Activated CD8-positive, alpha-beta memory T cell treated with anti-CD3 and anti-CD28 coated beads for 36 hours (primary cell): Measurements from ENCODE around the gene TANGO6. TPM values are rescaled to one million over a fixed set of nuclear protein-coding genes. Genes with fewer than 3 reads are reported as not detected.

Experiments used
- CTCF ChIA-PET: fragments of 350-600 bp; sonication (Branson Sonifier 250); formaldehyde crosslinking; loops from one replicate; lab custom pipeline; 2021; ENCODE audit warnings: antibody characterized with exemption; lab: Charles Lee
- POLR2A ChIA-PET: fragments of 350-600 bp; sonication (Branson Sonifier 250); formaldehyde crosslinking; loops from one replicate; lab custom pipeline; 2021; ENCODE audit warnings: antibody characterized with exemption; lab: Charles Lee
- total RNA-seq, 2 experiments: library from RNA; stranded (reverse); gene quantifications; one replicate each; pipeline ENCODE4 v1.2.3, GENCODE V29; 2021

Gene TANGO6
- total RNA-seq, 2 experiments from 2014 or later = 28.1 to 32.6 TPM

- POLR2A ChIA-PET = interaction anchor here (0.6 kb wide), 2 partner anchors 21 to 239 kb away, joined by 3 to 5 read pairs; no protein-coding TSS in a partner anchor
- CTCF ChIA-PET = interaction anchor here (0.9 to 1.2 kb wide), 2 partner anchors 18 to 259 kb away, joined by 3 read pairs; no protein-coding TSS in a partner anchor
Observed at GRCh38 chr16:69105501-69106361, 262.4 kb downstream of the TANGO6 start, which contains the start of gene HAS3. Gene HAS3, plus strand, starts transcription at chr16:69105653. Its CDS starts 3,743 bp downstream, at chr16:69109396.

- CTCF ChIA-PET = interaction anchor here (1.2 kb wide), 1 partner anchor 260 kb away, joined by 3 read pairs; no protein-coding TSS in a partner anchor
- POLR2A ChIA-PET = interaction anchor here (0.6 kb wide), 1 partner anchor 222 kb away, joined by 4 read pairs; no protein-coding TSS in a partner anchor
Observed at GRCh38 chr16:69106491-69107315, 263.4 kb downstream of the TANGO6 start.

GRCh38 chr16:69107316-69107962 lies 264.1 kb downstream of the TANGO6 start:
- CTCF ChIA-PET = interaction anchor here (0.8 to 2.1 kb wide), 2 partner anchors 9 to 11 kb away, joined by 3 to 5 read pairs; no protein-coding TSS in a partner anchor
- POLR2A ChIA-PET = interaction anchor here (0.6 kb wide), 1 partner anchor 221 kb away, joined by 4 read pairs; no protein-coding TSS in a partner anchor

DNA sequence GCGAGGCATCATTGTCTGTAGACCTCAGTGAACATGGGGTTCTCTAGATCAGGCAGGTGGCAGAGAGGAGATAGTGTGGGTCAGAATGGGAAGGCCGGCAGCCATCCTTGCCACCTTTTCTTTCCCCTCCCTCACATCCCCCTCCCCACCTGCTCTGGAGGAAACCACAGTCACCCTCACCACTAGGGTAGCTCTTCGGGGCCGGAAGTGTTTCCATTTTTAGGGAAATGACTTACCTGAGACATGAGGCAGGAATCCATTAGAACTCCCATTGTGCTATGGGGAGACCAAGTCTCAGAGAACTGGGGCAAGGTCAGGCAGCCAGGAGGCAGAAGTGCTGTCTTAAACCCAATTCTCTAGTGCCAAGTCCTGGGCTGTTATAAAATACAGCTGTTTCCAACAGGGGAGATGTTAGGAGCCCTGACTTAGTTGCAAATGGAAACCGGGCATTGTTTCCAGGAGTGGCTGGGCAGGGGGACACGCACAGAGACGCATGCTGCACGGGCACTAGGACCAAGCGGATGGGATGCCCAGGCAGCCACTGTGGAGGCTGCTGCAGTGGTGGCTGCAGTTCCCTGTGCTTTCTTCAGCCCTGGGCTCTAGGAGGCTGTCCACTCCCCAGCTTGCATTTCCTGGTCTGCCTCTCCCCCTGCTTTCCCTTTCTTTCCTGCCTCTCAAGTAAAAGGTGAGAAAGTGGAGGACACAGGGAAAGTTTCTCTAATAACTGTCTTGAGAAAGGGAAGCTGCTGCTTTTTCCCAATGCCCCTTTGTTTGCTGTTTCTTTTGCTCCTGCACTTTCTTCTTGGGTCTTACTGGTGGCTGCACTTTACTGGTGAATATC lies 265.0 kb downstream of the TANGO6 start:
- POLR2A ChIA-PET = no interaction called here

GRCh38 chr16:69108905-69109252 lies 265.5 kb downstream of the TANGO6 start:
- ChIA-PET CTCF (interaction anchor here (2.1 kb wide), 1 partner anchor 10 kb away, joined by 5 read pairs; no protein-coding TSS in a partner anchor), POLR2A (no interaction called here)

More for the DNA sequence above, 265.0 kb downstream of the TANGO6 start:
- CTCF ChIA-PET = interaction anchor here (0.8 to 2.1 kb wide), 2 partner anchors 10 to 11 kb away, joined by 3 to 5 read pairs; no protein-coding TSS in a partner anchor

- POLR2A ChIA-PET = no interaction called here
Observed at GRCh38 chr16:69109486-69110270, 266.3 kb downstream of the TANGO6 start.

DNA sequence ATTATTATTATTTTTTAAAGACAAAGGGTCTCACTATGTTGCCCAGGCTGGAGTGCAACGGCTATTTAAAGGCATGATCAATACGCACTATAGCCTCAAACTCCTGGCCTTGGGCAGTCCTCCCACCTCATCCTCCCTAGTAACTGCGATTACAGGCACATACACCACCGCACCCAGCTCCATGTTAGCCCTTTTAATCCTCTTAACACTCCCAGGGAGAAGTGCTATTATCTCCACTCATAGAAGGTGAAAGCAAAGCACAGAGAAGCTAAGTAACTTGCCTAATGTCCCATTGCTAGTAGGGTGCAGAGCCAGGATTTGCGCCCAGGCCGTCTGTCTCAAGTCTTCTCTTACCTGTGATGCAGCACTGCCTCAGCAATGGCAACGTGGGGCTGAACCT lies 267.1 kb downstream of the TANGO6 start:
- CTCF ChIA-PET = interaction anchor here (0.8 kb wide), 1 partner anchor 8 kb away, joined by 3 read pairs; no protein-coding TSS in a partner anchor
- POLR2A ChIA-PET = no interaction called here

More at GRCh38 chr16:69109486-69110270, 266.3 kb downstream of the TANGO6 start:
- CTCF ChIA-PET = interaction anchor here (0.8 kb wide), 1 partner anchor 9 kb away, joined by 3 read pairs; no protein-coding TSS in a partner anchor

GRCh38 chr16:69111216-69111875 lies 268.0 kb downstream of the TANGO6 start:
- POLR2A ChIA-PET = no interaction called here
- CTCF ChIA-PET = interaction anchor here (4.7 kb wide), 1 partner anchor 13 kb away, joined by 21 read pairs; no protein-coding TSS in a partner anchor

DNA sequence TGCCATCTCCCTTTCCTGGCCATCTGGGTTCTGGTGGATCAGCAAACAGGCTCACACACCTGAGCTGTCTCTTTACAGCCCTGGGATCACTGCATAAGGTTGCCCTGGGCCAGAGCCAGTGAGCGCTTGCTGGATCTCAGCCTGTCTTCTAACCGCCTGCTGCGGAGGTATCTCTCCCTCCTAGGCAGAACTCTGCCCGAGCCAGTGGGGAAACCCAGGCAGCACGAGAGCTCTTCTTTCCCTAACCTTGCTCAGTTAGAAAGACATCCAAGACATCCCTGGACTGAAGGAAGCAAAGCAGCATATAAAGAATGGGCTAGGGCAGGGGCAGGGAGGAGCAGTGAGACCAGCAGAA lies 268.5 kb downstream of the TANGO6 start:
- ChIA-PET POLR2A (no interaction called here), CTCF (interaction anchor here (0.5 to 4.7 kb wide), 2 partner anchors 12 to 131 kb away, joined by 3 to 21 read pairs; no protein-coding TSS in a partner anchor)

GRCh38 chr16:69112285-69113129 lies 269.2 kb downstream of the TANGO6 start:
- CTCF ChIA-PET = interaction anchor here (0.5 to 4.7 kb wide), 6 partner anchors 10 to 131 kb away, joined by 3 to 21 read pairs (median 3); no protein-coding TSS in a partner anchor
- POLR2A ChIA-PET = no interaction called here

GRCh38 chr16:69113216-69113615 lies 269.9 kb downstream of the TANGO6 start:
- POLR2A ChIA-PET = no interaction called here

GRCh38 chr16:69114346-69114975 lies 271.1 kb downstream of the TANGO6 start:
- POLR2A ChIA-PET = no interaction called here

More at GRCh38 chr16:69113216-69113615, 269.9 kb downstream of the TANGO6 start:
- CTCF ChIA-PET = interaction anchor here (0.9 to 4.7 kb wide), 6 partner anchors 9 to 21 kb away, joined by 3 to 21 read pairs (median 3); no protein-coding TSS in a partner anchor

DNA sequence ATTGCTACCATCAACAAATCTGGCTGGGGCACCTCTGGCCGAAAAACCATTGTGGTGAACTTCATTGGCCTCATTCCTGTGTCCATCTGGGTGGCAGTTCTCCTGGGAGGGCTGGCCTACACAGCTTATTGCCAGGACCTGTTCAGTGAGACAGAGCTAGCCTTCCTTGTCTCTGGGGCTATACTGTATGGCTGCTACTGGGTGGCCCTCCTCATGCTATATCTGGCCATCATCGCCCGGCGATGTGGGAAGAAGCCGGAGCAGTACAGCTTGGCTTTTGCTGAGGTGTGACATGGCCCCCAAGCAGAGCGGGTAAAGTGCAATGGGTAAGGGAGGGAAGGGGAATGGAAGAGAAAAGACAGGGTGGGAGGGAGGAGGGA lies 271.6 kb downstream of the TANGO6 start:
- ChIA-PET POLR2A (no interaction called here), CTCF (interaction anchor here (4.7 kb wide), 1 partner anchor 9 kb away, joined by 21 read pairs; no protein-coding TSS in a partner anchor)

More at GRCh38 chr16:69114346-69114975, 271.1 kb downstream of the TANGO6 start:
- CTCF ChIA-PET = interaction anchor here (4.7 kb wide), 1 partner anchor 10 kb away, joined by 21 read pairs; no protein-coding TSS in a partner anchor

DNA sequence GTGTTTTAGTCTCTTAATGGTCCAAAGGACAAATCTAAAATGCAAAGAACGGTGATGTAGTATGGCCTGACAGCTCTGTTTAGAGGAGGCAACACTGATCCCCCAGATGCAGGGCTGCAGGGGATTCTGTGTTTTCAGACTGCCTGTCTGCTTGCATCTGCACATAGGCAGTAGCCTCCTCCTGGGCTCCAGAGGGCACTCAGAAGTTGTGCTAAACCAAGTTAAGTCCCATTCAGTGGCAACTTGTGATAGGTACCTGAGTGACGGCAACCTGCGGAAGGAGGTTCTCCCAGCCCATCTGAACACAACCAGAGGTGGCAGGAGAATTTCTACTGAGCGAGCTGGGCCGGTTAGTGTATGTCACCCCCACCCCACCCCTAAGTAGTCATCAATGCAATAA lies 272.0 kb downstream of the TANGO6 start:
- ChIA-PET CTCF (interaction anchor here (4.7 kb wide), 1 partner anchor 9 kb away, joined by 21 read pairs; no protein-coding TSS in a partner anchor), POLR2A (no interaction called here)

DNA sequence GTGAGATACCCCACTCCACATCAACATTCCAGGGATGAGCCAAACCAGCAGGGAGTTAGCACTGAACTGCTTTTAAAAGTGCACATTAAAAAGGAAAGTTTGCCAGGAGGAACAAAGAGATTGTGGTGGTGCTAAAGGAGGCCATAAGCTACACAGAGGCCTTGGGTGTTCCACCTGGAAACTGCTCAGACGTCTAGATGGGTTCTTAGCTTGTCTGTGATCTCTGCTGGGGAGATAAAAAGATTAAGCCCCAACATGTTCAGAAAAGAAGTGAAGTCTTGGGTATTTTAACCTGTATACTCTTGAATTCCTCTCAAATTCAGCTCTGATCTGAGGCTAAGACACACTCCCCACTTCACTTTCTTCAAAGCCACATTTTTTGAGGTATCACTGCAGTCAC lies 272.5 kb downstream of the TANGO6 start:
- POLR2A ChIA-PET = no interaction called here
- CTCF ChIA-PET = interaction anchor here (4.7 kb wide), 1 partner anchor 8 kb away, joined by 21 read pairs; no protein-coding TSS in a partner anchor
